Measurements from ENCODE around the gene PYDC1. TPM values are rescaled to one million over a fixed set of nuclear protein-coding genes. Genes with fewer than 3 reads are reported as not detected.

PYDC1 gene
- total and polyA plus RNA-seq, 2 of the 8 experiments (the other 6 are each of a cell fraction or from before 2014, with no cell fraction given): 3.5 to 11.1 TPM

- TF ChIP-seq, protein P1, sequence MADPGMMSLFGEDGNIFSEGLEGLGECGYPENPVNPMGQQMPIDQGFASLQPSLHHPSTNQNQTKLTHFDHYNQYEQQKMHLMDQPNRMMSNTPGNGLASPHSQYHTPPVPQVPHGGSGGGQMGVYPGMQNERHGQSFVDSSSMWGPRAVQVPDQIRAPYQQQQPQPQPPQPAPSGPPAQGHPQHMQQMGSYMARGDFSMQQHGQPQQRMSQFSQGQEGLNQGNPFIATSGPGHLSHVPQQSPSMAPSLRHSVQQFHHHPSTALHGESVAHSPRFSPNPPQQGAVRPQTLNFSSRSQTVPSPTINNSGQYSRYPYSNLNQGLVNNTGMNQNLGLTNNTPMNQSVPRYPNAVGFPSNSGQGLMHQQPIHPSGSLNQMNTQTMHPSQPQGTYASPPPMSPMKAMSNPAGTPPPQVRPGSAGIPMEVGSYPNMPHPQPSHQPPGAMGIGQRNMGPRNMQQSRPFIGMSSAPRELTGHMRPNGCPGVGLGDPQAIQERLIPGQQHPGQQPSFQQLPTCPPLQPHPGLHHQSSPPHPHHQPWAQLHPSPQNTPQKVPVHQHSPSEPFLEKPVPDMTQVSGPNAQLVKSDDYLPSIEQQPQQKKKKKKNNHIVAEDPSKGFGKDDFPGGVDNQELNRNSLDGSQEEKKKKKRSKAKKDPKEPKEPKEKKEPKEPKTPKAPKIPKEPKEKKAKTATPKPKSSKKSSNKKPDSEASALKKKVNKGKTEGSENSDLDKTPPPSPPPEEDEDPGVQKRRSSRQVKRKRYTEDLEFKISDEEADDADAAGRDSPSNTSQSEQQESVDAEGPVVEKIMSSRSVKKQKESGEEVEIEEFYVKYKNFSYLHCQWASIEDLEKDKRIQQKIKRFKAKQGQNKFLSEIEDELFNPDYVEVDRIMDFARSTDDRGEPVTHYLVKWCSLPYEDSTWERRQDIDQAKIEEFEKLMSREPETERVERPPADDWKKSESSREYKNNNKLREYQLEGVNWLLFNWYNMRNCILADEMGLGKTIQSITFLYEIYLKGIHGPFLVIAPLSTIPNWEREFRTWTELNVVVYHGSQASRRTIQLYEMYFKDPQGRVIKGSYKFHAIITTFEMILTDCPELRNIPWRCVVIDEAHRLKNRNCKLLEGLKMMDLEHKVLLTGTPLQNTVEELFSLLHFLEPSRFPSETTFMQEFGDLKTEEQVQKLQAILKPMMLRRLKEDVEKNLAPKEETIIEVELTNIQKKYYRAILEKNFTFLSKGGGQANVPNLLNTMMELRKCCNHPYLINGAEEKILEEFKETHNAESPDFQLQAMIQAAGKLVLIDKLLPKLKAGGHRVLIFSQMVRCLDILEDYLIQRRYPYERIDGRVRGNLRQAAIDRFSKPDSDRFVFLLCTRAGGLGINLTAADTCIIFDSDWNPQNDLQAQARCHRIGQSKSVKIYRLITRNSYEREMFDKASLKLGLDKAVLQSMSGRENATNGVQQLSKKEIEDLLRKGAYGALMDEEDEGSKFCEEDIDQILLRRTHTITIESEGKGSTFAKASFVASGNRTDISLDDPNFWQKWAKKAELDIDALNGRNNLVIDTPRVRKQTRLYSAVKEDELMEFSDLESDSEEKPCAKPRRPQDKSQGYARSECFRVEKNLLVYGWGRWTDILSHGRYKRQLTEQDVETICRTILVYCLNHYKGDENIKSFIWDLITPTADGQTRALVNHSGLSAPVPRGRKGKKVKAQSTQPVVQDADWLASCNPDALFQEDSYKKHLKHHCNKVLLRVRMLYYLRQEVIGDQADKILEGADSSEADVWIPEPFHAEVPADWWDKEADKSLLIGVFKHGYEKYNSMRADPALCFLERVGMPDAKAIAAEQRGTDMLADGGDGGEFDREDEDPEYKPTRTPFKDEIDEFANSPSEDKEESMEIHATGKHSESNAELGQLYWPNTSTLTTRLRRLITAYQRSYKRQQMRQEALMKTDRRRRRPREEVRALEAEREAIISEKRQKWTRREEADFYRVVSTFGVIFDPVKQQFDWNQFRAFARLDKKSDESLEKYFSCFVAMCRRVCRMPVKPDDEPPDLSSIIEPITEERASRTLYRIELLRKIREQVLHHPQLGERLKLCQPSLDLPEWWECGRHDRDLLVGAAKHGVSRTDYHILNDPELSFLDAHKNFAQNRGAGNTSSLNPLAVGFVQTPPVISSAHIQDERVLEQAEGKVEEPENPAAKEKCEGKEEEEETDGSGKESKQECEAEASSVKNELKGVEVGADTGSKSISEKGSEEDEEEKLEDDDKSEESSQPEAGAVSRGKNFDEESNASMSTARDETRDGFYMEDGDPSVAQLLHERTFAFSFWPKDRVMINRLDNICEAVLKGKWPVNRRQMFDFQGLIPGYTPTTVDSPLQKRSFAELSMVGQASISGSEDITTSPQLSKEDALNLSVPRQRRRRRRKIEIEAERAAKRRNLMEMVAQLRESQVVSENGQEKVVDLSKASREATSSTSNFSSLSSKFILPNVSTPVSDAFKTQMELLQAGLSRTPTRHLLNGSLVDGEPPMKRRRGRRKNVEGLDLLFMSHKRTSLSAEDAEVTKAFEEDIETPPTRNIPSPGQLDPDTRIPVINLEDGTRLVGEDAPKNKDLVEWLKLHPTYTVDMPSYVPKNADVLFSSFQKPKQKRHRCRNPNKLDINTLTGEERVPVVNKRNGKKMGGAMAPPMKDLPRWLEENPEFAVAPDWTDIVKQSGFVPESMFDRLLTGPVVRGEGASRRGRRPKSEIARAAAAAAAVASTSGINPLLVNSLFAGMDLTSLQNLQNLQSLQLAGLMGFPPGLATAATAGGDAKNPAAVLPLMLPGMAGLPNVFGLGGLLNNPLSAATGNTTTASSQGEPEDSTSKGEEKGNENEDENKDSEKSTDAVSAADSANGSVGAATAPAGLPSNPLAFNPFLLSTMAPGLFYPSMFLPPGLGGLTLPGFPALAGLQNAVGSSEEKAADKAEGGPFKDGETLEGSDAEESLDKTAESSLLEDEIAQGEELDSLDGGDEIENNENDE (IDR thresholded peaks at IDR 0.05; ENCODE audit: insufficient replicate concordance, low read length): no peak
- TF ChIP-seq POU5F1 (IDR thresholded peaks at IDR 0.05; ENCODE audit: low read depth, low read length) (no peak), ASH2L (IDR thresholded peaks at IDR 0.05; ENCODE audit: low read length) (no peak), RNF2 (IDR thresholded peaks at IDR 0.05; ENCODE audit: borderline replicate concordance, low read depth, low read length, missing control alignments, poor library complexity, severe bottlenecking) (no peak), FOSL1 (IDR thresholded peaks at IDR 0.05; ENCODE audit: insufficient read depth, low read depth, low read length) (no peak), POLR2AphosphoS5 (IDR thresholded peaks at IDR 0.05; ENCODE audit: low read depth, low read length) (no peak; the same call in 1 of the 2 replicates), JUND (IDR thresholded peaks at IDR 0.05; ENCODE audit: low read length) (no peak), CEBPB (IDR thresholded peaks at IDR 0.05; ENCODE audit: low read depth, low read length) (no peak), KDM4A (IDR thresholded peaks at IDR 0.05; ENCODE audit: low read depth, low read length, severe bottlenecking) (peak; percentile 16), CBX8 (IDR thresholded peaks at IDR 0.05; ENCODE audit: borderline replicate concordance, low read depth, low read length) (no peak)
- TF ChIP-seq, protein P2, sequence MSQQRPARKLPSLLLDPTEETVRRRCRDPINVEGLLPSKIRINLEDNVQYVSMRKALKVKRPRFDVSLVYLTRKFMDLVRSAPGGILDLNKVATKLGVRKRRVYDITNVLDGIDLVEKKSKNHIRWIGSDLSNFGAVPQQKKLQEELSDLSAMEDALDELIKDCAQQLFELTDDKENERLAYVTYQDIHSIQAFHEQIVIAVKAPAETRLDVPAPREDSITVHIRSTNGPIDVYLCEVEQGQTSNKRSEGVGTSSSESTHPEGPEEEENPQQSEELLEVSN (IDR thresholded peaks at IDR 0.05): no peak
Measured at GRCh38 chr16:31179219-31179746, 37.7 kb downstream of the PYDC1 start (continued).

Data from H1 (cell line).